ENCODE measurements around the gene SP140L.

DNA sequence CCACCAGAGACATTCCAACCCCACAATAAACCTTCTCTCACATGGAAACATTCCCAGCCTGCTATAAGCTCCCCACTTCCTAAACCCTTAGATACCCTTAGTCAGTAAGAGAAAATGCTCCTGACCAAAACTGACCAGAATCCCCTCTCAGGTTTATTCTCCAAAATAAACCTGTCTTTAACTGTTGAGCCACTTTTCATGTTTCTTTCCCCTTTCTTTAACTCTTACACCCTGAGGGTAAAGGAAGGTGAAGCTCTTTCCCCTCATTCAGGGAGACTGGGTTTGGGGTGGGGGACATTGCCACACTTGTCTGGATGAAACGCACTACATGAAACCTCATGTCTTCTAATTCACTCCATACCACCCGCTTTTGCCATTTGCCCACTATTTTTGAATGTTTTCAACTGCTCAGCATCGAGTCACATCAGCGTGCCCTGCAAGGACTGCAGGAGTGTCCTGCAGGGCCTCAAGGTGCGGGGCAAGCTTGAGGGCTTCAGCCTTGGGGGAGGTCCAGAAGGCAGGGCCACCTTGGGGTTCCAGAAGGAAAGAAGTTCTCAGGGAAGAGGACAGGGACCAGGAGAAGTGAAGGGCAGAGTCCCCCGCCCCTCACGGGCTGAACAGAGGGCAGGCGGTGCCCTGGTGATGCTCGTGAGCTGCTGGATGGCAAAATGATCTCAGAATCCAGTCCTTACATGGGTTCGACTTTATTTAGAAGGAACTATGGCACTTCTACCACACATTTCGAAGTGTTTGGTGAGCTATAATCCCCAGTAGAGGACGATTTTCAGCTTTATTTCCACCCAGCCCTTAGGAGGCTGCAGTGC, 4.2 kb upstream of the SP140L start:
- no peak for TF ChIP-seq POLR2A (IDR thresholded peaks at IDR 0.05)
- TF ChIP-seq, protein P1, sequence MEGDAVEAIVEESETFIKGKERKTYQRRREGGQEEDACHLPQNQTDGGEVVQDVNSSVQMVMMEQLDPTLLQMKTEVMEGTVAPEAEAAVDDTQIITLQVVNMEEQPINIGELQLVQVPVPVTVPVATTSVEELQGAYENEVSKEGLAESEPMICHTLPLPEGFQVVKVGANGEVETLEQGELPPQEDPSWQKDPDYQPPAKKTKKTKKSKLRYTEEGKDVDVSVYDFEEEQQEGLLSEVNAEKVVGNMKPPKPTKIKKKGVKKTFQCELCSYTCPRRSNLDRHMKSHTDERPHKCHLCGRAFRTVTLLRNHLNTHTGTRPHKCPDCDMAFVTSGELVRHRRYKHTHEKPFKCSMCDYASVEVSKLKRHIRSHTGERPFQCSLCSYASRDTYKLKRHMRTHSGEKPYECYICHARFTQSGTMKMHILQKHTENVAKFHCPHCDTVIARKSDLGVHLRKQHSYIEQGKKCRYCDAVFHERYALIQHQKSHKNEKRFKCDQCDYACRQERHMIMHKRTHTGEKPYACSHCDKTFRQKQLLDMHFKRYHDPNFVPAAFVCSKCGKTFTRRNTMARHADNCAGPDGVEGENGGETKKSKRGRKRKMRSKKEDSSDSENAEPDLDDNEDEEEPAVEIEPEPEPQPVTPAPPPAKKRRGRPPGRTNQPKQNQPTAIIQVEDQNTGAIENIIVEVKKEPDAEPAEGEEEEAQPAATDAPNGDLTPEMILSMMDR (IDR thresholded peaks at IDR 0.05): no peak
